Activated effector memory CD4-positive, alpha-beta T cell treated with Interleukin-2 at 50 U/mL for 16 hours (primary cell): Measurements from ENCODE around the gene UCK2.

Experiments
- DNase-seq: peaks from one replicate; pipeline ENCODE4 v3.0.0-alpha.2; 2020

UCK2 gene

GRCh38 chr1:165947797-165948455, 120.5 kb downstream of the UCK2 start:
- DNase-seq: no peak

GRCh38 chr1:165949335-165950130, 122.1 kb downstream of the UCK2 start:
- no peak for DNase-seq

- no peak for DNase-seq
Measured at GRCh38 chr1:165954940-165955339, 127.5 kb downstream of the UCK2 start.

GRCh38 chr1:165958306-165958705, 130.9 kb downstream of the UCK2 start:
- DNase-seq: no peak

GRCh38 chr1:165960136-165960535, 132.7 kb downstream of the UCK2 start:
- no peak for DNase-seq

GRCh38 chr1:165960881-165961280, 133.5 kb downstream of the UCK2 start:
- DNase-seq: no peak
